NT2/D1 (cell line): ENCODE results near the gene TRMO.

Experiments used
- SUZ12 ChIP-seq: IDR thresholded peaks from 2 replicates; pipeline ENCODE4 v1.6.1; 2011; ENCODE audit not compliant: insufficient read length, insufficient read depth; ENCODE audit errors: extremely low read depth
- YY1 ChIP-seq: IDR thresholded peaks from 2 replicates; pipeline ENCODE4 v1.6.1; 2011; ENCODE audit not compliant: insufficient read length, insufficient read depth
- ZNF274 ChIP-seq: IDR thresholded peaks from 2 replicates; pipeline ENCODE4 v1.6.1; 2011; ENCODE audit warnings: mild to moderate bottlenecking, low read depth, low read length

- TF ChIP-seq YY1 (no peak), ZNF274 (no peak), SUZ12 (no peak)
Measured at GRCh38 chr9:97940741-97941140, 18.4 kb upstream of the TRMO start.
